K562 (cell line): ENCODE data around the gene PODXL. TPM values are rescaled to one million over a fixed set of nuclear protein-coding genes. Genes with fewer than 3 reads are reported as not detected.

ENCODE experiments used
- CEBPG ChIP-seq, 3 experiments: fragments of 200-800 bp in 1 of 3; sonication (Bioruptor generic) in 1 of 3; sonication (generic) in 1 of 3; formaldehyde crosslinking in 1 of 3; IDR thresholded peaks in 2 of 3; conservative IDR thresholded peaks in 1 of 3; 2 replicates each; pipeline versions ENCODE4 v1.6.1 to v1.8.0; 2016 to 2022; ENCODE audit warnings: missing compliant biosample characterization in 2 of 3, missing genetic modification characterization in 2 of 3, mild to moderate bottlenecking in 1 of 3, missing genetic modification reagents in 1 of 3
- CREB3 ChIP-seq: fragments of 450-650 bp; conservative IDR thresholded peaks from 2 replicates; pipeline ENCODE4 v1.6.1; 2016; ENCODE audit warnings: missing genetic modification characterization, low read depth, mild to moderate bottlenecking, missing compliant biosample characterization, moderate library complexity
- DPF2 ChIP-seq: fragments of 450-650 bp; IDR thresholded peaks from 2 replicates; pipeline ENCODE4 v1.6.1; 2016
- ERF ChIP-seq: fragments of 450-650 bp; formaldehyde crosslinking; IDR thresholded peaks from 2 replicates; pipeline ENCODE4 v1.4.0; 2020; ENCODE audit warnings: mild to moderate bottlenecking, mixed read lengths
- FOXA3 ChIP-seq, 2 experiments: fragments of 450-650 bp in 1 of 2; sonication (generic) in 1 of 2; formaldehyde crosslinking; IDR thresholded peaks in 1 of 2; conservative IDR thresholded peaks in 1 of 2; 2 replicates each; pipeline versions ENCODE4 v1.4.0 to v1.8.0; 2020 to 2022; ENCODE audit warnings: mild to moderate bottlenecking in 2 of 2, missing genetic modification reagents in 1 of 2
- HMBOX1 ChIP-seq: sonication (generic); IDR thresholded peaks from 2 replicates; pipeline ENCODE4 v1.6.1; 2016
- MITF ChIP-seq: IDR thresholded peaks from 2 replicates; pipeline ENCODE4 v1.6.1; 2014; ENCODE audit warnings: antibody characterized with exemption
- POLR2G ChIP-seq: fragments of 200-400 bp; formaldehyde crosslinking; IDR thresholded peaks from 2 replicates; pipeline ENCODE4 v1.6.1; 2017; ENCODE audit warnings: low read depth, mild to moderate bottlenecking, antibody characterized with exemption, low read length, moderate library complexity
- ZNF239 ChIP-seq: fragments of 250-450 bp; sonication (Bioruptor Pico); IDR thresholded peaks from 2 replicates; pipeline ENCODE4 v1.4.0; 2020; ENCODE audit warnings: mild to moderate bottlenecking
- ZNF41 ChIP-seq: fragments of 250-450 bp; sonication (Bioruptor Pico); conservative IDR thresholded peaks from 2 replicates; pipeline ENCODE4 v1.4.0; 2020; ENCODE audit warnings: mild to moderate bottlenecking
- ZNF717 ChIP-seq: fragments of 250-450 bp; sonication (Bioruptor Pico); IDR thresholded peaks from 2 replicates; pipeline ENCODE4 v1.5.0; 2021
- polyA plus RNA-seq, 8 experiments: library from polyadenylated mRNA; depleted of rRNA in 4 of 8; stranded (reverse) in 5 of 8; unstranded in 3 of 8; fragments of >200 nt; fragmentation: Nextera tagmentation in 2 of 8; fragmentation: Illumina TruSeq in 1 of 8; extraction: Ambion mirVana in 2 of 8; extraction: Trizol in 1 of 8; gene quantifications; 2 replicates each; pipeline versions ENCODE4 v1.2.1 to v1.2.3, GENCODE V29; 2011 to 2014; ENCODE audit warnings: inconsistent platforms in 1 of 8, missing spikeins in 1 of 8
- total RNA-seq, 7 experiments: library from RNA; depleted of rRNA in 6 of 7; stranded (reverse); fragments of >200 nt in 6 of 7; fragmentation: Illumina TruSeq in 2 of 7; extraction: Trizol in 2 of 7; gene quantifications; 2 replicates each; pipeline versions ENCODE4 v1.2.1 to v1.2.3, GENCODE V29; 2011 to 2021; ENCODE audit warnings: low replicate concordance in 1 of 7

PODXL gene
- total and polyA plus RNA-seq, 9 of the 15 experiments (the other 6 are each of a cell fraction or from before 2014, with no cell fraction given), result 0.01 to 0.73 (median 0.07) TPM

DNA sequence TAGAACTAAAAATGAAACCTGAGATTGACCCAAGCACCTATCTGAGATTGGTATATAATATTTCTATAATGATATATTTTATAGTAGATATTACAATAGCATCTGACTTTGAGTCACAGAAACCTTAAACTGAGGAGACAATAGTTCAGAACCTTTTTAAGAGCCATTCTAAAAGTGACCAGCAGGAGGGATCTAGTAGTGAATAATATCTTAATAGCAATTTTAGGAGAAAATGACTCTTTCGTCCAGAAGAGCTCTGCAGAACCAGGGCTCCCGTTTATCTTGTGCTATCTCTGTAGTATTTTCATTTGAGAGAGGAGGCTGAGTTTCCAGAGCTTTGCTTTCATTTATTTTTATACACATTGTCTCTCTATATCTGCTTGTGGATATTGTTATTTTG is 68.1 kb downstream of the PODXL start (continued):
- TF ChIP-seq CREB3 (no peak), ZNF717 (no peak), HMBOX1 (no peak), CEBPG (CRISPR knock-in tag; IDR thresholded peaks at IDR 0.05) (no peak), CEBPG (tag; conservative IDR thresholded peaks at IDR 0.05 in 1 of 2, IDR thresholded peaks at IDR 0.05 in 1 of 2) (no peak), MITF (no peak), POLR2G (no peak), ZNF41 (CRISPR knock-in tag) (no peak), ERF (CRISPR knock-in tag) (no peak), FOXA3 (CRISPR knock-in tag; conservative IDR thresholded peaks at IDR 0.05 in 1 of 2, IDR thresholded peaks at IDR 0.05 in 1 of 2) (no peak), DPF2 (no peak), ZNF239 (CRISPR knock-in tag) (no peak)
- TF ChIP-seq, all 486 proteins: peak for 0
